ENCODE measurements around the gene ZNF652.

DNA sequence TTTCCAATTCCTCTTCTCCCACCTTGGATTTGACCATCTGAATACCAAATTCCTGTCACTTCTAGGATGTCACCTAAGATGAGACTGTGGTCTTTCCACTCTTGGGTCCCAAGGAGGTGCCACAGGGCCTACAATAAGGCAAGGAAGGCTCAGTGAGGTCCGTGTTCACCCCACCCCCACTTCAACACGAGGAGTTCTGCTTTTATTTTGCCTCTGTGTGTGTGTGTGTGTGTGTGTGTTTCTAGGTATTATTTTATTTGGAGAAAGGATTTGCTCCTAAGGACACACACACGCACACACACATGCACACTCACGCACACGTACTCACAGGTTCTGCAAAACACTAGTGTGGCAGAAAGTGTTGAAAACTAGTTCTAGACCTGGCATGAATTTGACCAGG is 106.9 kb downstream of the ZNF652 start:
- TF ChIP-seq EZH2 (IDR thresholded peaks at IDR 0.05; ENCODE audit: borderline replicate concordance, low read length): no peak
- TF ChIP-seq, protein P1, sequence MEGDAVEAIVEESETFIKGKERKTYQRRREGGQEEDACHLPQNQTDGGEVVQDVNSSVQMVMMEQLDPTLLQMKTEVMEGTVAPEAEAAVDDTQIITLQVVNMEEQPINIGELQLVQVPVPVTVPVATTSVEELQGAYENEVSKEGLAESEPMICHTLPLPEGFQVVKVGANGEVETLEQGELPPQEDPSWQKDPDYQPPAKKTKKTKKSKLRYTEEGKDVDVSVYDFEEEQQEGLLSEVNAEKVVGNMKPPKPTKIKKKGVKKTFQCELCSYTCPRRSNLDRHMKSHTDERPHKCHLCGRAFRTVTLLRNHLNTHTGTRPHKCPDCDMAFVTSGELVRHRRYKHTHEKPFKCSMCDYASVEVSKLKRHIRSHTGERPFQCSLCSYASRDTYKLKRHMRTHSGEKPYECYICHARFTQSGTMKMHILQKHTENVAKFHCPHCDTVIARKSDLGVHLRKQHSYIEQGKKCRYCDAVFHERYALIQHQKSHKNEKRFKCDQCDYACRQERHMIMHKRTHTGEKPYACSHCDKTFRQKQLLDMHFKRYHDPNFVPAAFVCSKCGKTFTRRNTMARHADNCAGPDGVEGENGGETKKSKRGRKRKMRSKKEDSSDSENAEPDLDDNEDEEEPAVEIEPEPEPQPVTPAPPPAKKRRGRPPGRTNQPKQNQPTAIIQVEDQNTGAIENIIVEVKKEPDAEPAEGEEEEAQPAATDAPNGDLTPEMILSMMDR (IDR thresholded peaks at IDR 0.05; ENCODE audit: low read length): no peak

All from OCI-LY1 (cell line).